ENCODE measurements around the gene TNFAIP8L1.
A peak's percentile ranks its signal among the peaks of the same experiment; 100 is the strongest.

The TNFAIP8L1 gene

DNA sequence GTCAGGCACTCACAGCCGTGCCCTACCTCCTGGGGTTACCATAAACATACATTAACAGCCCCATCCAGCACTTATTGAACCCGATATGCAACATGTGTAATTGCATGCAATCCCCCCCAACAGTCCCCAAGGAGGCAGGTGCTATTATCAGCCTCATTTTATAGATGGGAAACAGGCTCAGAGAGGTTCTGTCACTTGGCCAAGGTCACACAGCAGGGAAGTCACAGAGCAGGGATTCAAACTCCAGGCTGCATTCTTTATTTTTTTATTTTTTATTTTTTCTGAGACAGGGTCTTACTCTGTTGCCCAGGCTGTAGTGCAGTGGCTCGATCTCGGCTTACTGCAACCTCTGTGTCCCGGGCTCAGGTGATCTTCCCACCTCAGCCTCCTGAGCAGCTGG, 38.4 kb upstream of the TNFAIP8L1 start:
- H3K9me3 Mint-ChIP-seq, result no peaks in the 10 kb centered on the region
- peaks cover 10 to 13% of the 10 kb centered on the region in 2 donors for H3K4me1 Mint-ChIP-seq
- H3K4me3 Mint-ChIP-seq, result no peak overlapping the region
- peaks cover 18 to 32% of the 10 kb centered on the region in 2 donors for H3K27me3 Mint-ChIP-seq
- H3K36me3 Mint-ChIP-seq, result peaks cover 0 to 1% of the 10 kb centered on the region in 2 donors
- no peak for ATAC-seq (replicated peaks)
- no peak for DNase-seq
- no peak overlapping the region for H3K27ac Mint-ChIP-seq

GRCh38 chr19:4602173-4602788, 37.0 kb upstream of the TNFAIP8L1 start:
- Mint-ChIP-seq H3K4me3 (no peak overlapping the region), H3K27me3 (peaks cover 15 to 24% of the 10 kb centered on the region in 2 donors), H3K27ac (no peak overlapping the region), H3K36me3 (peaks cover 0 to 1% of the 10 kb centered on the region in 2 donors), H3K4me1 (peaks cover 9 to 11% of the 10 kb centered on the region in 2 donors), H3K9me3 (no peaks in the 10 kb centered on the region)
- no peak for ATAC-seq (replicated peaks)
- DNase-seq, result no peak

DNA sequence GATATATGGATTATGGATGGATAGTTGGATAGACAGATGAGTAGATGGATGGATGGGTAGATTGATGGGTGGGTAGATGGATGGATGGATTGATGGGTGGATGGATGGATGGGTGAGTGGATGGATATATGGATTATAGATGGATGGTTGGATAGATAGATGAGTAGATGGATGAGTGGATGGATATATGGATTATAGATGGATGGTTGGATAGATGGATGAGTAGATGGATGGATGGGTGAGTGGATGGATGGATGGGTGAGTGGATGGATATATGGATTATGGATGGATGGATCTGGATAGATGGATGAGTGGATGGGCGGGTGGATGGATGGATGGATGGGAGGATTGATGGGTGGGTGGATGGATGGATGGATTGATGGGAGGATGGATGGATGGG, 36.4 kb upstream of the TNFAIP8L1 start:
- Mint-ChIP-seq H3K9me3 (no peaks in the 10 kb centered on the region), H3K4me3 (no peak overlapping the region), H3K27me3 (peaks cover 14 to 23% of the 10 kb centered on the region in 2 donors), H3K4me1 (peaks cover 6 to 7% of the 10 kb centered on the region in 2 donors), H3K36me3 (peaks cover 0 to 1% of the 10 kb centered on the region in 2 donors), H3K27ac (no peak overlapping the region)
- DNase-seq, result no peak
- ATAC-seq (replicated peaks), result no peak

DNA sequence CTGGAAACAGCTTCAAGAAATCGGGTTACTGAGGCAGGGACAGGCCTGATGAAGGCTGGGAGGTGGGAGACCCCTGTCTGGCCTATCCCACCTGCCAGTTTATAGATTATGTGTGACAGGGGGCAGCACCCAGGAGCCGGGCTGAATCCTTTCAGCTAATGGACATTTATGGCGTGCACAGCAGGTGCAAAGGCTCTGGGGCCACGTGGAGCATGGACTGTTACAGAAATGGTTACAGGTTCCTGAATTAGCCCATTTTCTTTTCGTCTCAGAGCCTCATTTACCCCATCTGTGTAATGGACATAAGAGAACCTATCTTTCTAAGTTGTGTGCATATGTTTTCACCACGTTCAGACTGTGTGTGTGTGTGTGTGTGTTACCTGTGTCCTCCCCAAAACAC, 34.4 kb upstream of the TNFAIP8L1 start:
- DNase-seq (no peak), ATAC-seq (replicated peaks) (no peak)
- H3K4me1 Mint-ChIP-seq, result peaks cover 3 to 4% of the 10 kb centered on the region in 2 donors
- H3K4me3 Mint-ChIP-seq, result no peak overlapping the region
- peaks cover 0 to 1% of the 10 kb centered on the region in 2 donors for H3K36me3 Mint-ChIP-seq
- H3K27ac Mint-ChIP-seq, result no peak overlapping the region
- peaks cover 5 to 12% of the 10 kb centered on the region in 2 donors for H3K27me3 Mint-ChIP-seq
- no peaks in the 10 kb centered on the region for H3K9me3 Mint-ChIP-seq

GRCh38 chr19:4606181-4606580, 33.1 kb upstream of the TNFAIP8L1 start:
- no peak for DNase-seq
- Mint-ChIP-seq H3K36me3 (peaks cover 0 to 1% of the 10 kb centered on the region in 2 donors), H3K27ac (no peak overlapping the region)

DNA sequence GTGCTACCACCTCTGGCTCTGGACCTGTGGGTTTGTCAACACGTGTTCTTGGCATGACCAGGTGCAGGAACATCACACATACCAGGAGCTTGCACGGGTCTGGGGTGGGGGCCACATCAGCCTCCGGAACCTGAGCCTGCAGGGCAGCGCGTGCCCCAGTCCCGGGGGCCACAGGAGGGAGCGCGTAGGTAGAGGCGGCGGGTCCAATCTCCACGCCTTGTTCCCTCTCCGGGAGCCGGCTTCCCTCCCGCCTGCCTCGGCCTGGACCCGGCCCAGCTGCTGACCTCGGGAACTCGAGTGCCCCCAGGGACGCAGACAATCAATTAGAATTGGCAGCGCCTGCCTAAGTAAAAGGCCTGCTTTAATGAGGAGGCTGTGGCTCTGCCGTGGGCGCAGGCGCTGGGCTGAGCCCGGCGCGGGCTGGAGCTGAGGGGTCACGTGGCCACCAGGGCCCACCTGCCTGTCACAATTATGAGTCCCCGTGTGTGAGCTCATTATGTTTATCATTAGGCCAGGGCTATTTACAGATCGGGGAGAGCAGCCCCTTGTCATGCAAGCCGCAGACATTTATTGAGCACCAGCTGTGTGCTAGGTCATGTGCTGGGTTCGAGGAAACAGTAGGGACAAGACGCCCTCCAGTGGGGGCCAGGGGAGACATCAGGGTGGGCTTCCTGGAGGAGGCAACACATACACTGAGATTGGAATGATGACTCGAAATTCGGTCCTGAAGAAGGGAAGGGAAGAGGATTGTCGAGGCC, 32.2 kb upstream of the TNFAIP8L1 start:
- Mint-ChIP-seq H3K4me1 (peaks cover 10 to 12% of the 10 kb centered on the region in 2 donors), H3K4me3 (no peak overlapping the region), H3K36me3 (no peaks in the 10 kb centered on the region), H3K27ac (no peak overlapping the region), H3K9me3 (no peaks in the 10 kb centered on the region), H3K27me3 (peaks cover 13 to 25% of the 10 kb centered on the region in 2 donors)
- DNase-seq (no peak), ATAC-seq (replicated peaks) (peak in 1 of 2 donors; percentile 68)

More at GRCh38 chr19:4606181-4606580, 33.1 kb upstream of the TNFAIP8L1 start:
- Mint-ChIP-seq H3K9me3 (no peaks in the 10 kb centered on the region), H3K27me3 (peaks cover 13 to 24% of the 10 kb centered on the region in 2 donors), H3K4me1 (peaks cover 10 to 12% of the 10 kb centered on the region in 2 donors), H3K4me3 (no peak overlapping the region)
- no peak for ATAC-seq (replicated peaks)

- H3K4me1 Mint-ChIP-seq, result peaks cover 10 to 12% of the 10 kb centered on the region in 2 donors
- H3K27me3 Mint-ChIP-seq, result peaks cover 13 to 25% of the 10 kb centered on the region in 2 donors
- H3K27ac Mint-ChIP-seq, result no peak overlapping the region
- DNase-seq, result no peak
- H3K9me3 Mint-ChIP-seq, result no peaks in the 10 kb centered on the region
- no peak overlapping the region for H3K4me3 Mint-ChIP-seq
- peak; percentile 69 to 70 for ATAC-seq (replicated peaks)
- no peaks in the 10 kb centered on the region for H3K36me3 Mint-ChIP-seq
Measured at GRCh38 chr19:4609878-4610511, 29.3 kb upstream of the TNFAIP8L1 start.

DNA sequence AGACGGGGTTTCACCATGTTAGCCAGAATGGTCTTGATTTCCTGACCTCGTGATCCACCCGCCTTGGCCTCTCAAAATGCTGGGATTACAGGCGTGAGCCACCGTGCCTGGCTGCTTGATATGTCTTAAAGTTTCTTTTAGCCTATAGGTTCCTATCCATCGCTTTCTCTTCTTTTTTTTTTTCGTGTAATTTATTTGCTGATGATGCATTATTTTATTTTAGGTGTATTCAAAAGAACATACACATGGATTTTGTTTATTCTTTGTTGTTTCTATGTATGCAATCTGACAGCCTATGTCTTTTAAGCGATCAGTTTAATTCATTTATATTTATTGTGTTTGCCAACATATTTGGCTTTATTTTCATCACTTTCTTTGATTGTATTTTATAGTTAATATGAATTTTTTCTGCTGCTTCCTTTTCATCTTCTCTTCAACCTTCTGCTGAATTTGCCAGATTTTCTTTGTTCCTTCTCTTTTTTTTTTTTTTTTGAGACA, 26.0 kb upstream of the TNFAIP8L1 start:
- Mint-ChIP-seq H3K27me3 (peaks cover 15 to 28% of the 10 kb centered on the region in 2 donors), H3K27ac (no peak overlapping the region), H3K36me3 (no peaks in the 10 kb centered on the region), H3K4me1 (peaks cover 8 to 12% of the 10 kb centered on the region in 2 donors), H3K4me3 (no peak overlapping the region), H3K9me3 (no peaks in the 10 kb centered on the region)
- no peak for ATAC-seq (replicated peaks)
- DNase-seq, result no peak

GRCh38 chr19:4618019-4618418, 21.3 kb upstream of the TNFAIP8L1 start:
- H3K27me3 Mint-ChIP-seq, result peaks cover 16 to 51% of the 10 kb centered on the region in 2 donors
- H3K9me3 Mint-ChIP-seq, result no peaks in the 10 kb centered on the region
- DNase-seq (no peak), ATAC-seq (replicated peaks) (no peak)
- H3K4me3 Mint-ChIP-seq, result no peak overlapping the region
- H3K4me1 Mint-ChIP-seq, result no peaks in the 10 kb centered on the region
- no peaks in the 10 kb centered on the region for H3K36me3 Mint-ChIP-seq
- no peak overlapping the region for H3K27ac Mint-ChIP-seq

DNA sequence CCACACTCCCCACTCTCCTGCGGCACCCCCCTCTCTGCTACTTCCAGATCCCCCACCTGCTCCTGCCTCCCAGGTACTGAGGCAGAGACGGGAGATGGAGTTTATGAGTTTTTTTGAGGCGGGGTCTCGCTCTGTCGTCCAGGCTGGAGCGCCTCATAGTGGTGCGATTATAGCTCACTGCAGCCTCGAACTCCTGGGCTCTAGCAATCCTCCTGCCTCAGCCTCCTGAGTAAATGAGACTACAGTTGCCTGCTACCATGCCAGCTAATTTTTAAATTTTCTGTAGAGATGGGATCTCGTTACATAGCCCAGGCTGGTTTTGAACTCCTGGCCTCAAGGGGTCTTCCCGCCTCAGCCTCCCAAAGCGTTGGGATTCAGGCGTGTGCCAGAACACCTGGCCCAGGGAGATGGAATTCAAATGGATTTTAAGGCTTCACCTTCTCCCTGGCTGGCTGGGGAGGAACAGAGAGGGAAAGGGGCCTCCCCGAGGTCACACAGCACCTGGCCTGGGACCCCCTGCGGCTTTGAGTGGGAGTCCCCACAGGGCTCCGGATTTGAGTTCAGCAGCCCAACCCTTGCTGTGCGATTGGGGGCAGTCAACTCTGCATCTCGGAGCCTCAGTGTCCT, 19.5 kb upstream of the TNFAIP8L1 start:
- Mint-ChIP-seq H3K27ac (no peak overlapping the region), H3K27me3 (peaks cover 16 to 64% of the 10 kb centered on the region in 2 donors), H3K36me3 (no peaks in the 10 kb centered on the region), H3K4me3 (no peak overlapping the region), H3K9me3 (no peaks in the 10 kb centered on the region), H3K4me1 (no peaks in the 10 kb centered on the region)
- ATAC-seq (replicated peaks) (no peak), DNase-seq (no peak)

DNA sequence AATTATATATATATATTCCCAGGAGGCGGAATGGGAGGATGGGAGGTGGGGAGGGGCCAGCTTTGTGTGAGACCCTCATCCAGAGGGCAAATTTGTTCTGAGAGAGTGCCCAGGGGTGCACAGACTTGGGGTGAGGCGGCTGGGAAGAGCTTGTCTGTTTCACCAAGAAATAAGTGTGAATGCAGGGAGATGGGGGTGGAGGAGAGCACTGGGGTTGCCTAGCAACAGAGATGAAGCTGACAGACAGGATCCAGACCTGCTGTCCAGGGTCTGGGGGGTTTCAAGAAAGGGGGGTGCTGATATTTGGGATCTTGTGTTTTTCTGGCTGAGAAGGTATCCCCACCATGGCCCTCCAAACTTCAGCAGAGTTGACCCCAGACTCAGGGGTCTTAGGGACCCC, 18.6 kb upstream of the TNFAIP8L1 start:
- Mint-ChIP-seq H3K4me1 (no peaks in the 10 kb centered on the region), H3K27me3 (peaks cover 16 to 64% of the 10 kb centered on the region in 2 donors), H3K4me3 (no peak overlapping the region), H3K27ac (no peak overlapping the region), H3K9me3 (no peaks in the 10 kb centered on the region), H3K36me3 (no peaks in the 10 kb centered on the region)
- ATAC-seq (replicated peaks) (no peak), DNase-seq (no peak)

GRCh38 chr19:4622695-4623421, 16.5 kb upstream of the TNFAIP8L1 start:
- H3K4me1 Mint-ChIP-seq, result no peaks in the 10 kb centered on the region
- H3K27ac Mint-ChIP-seq, result no peak overlapping the region
- H3K9me3 Mint-ChIP-seq, result peaks cover 0 to under 1% of the 10 kb centered on the region in 2 donors
- no peak overlapping the region for H3K4me3 Mint-ChIP-seq
- H3K36me3 Mint-ChIP-seq, result no peaks in the 10 kb centered on the region
- DNase-seq (no peak), ATAC-seq (replicated peaks) (no peak)
- peaks cover 16 to 56% of the 10 kb centered on the region in 2 donors for H3K27me3 Mint-ChIP-seq

- Mint-ChIP-seq H3K36me3 (no peaks in the 10 kb centered on the region), H3K4me3 (no peak overlapping the region), H3K27me3 (peaks cover 12 to 46% of the 10 kb centered on the region in 2 donors), H3K4me1 (no peaks in the 10 kb centered on the region), H3K27ac (no peak overlapping the region), H3K9me3 (peaks cover 0 to 4% of the 10 kb centered on the region in 2 donors)
- DNase-seq, result no peak
- ATAC-seq (replicated peaks), result no peak
Measured at GRCh38 chr19:4624301-4624700, 15.0 kb upstream of the TNFAIP8L1 start.
